Neural cell (in vitro differentiated cells): ENCODE results near the gene ZNF195. TPM values are rescaled to one million over a fixed set of nuclear protein-coding genes. Genes with fewer than 3 reads are reported as not detected.

Experiments
- H2AFZ ChIP-seq: fragments of 200-600, 300-800 bp; sonication (generic), shearing (Covaris generic); 2 replicates; pipeline ENCODE4 v1.6.0; 2014; ENCODE audit warnings: low read depth, mild to moderate bottlenecking, antibody characterized with exemption, low read length, moderate library complexity
- H3F3A ChIP-seq: fragments of 200-600 bp; shearing (Covaris generic); 2 replicates; pipeline ENCODE4 v1.6.1; 2016; ENCODE audit warnings: mild to moderate bottlenecking, moderate library complexity, mixed read lengths, antibody characterized with exemption, low read length; ENCODE audit not compliant: insufficient read depth, poor library complexity, severe bottlenecking
- H3K27ac ChIP-seq: fragments of 200-600, 300-800 bp; sonication (generic), shearing (Covaris generic); 2 replicates; pipeline ENCODE4 v1.5.1; 2014; ENCODE audit warnings: mild to moderate bottlenecking, low read length, moderate library complexity
- H3K27me3 ChIP-seq: fragments of 300-800, 200-600 bp; sonication (generic), shearing (Covaris generic); 2 replicates; pipeline ENCODE4 v1.6.0; 2014; ENCODE audit warnings: mild to moderate bottlenecking, low read depth, low read length, moderate library complexity; ENCODE audit not compliant: insufficient read depth
- H3K36me3 ChIP-seq: fragments of 300-800, 200-600 bp; sonication (generic), shearing (Covaris generic); 2 replicates; pipeline ENCODE4 v1.5.1; 2014; ENCODE audit warnings: mild to moderate bottlenecking, antibody characterized with exemption, low read length, moderate library complexity; ENCODE audit not compliant: insufficient read depth
- H3K4me2 ChIP-seq: fragments of 300-800, 200-600 bp; sonication (generic), shearing (Covaris generic); 2 replicates; pipeline ENCODE4 v1.6.0; 2014; ENCODE audit warnings: mild to moderate bottlenecking, low read length
- H3K4me3 ChIP-seq: fragments of 300-800, 200-600 bp; sonication (generic), shearing (Covaris generic); 2 replicates; pipeline ENCODE4 v1.5.1; 2014; ENCODE audit warnings: mild to moderate bottlenecking, low read length, moderate library complexity
- H3K79me2 ChIP-seq: fragments of 200-600 bp; shearing (Covaris generic); replicated peaks from 2 replicates; pipeline ENCODE4 v1.6.0; 2014; ENCODE audit warnings: mild to moderate bottlenecking, low read length, moderate library complexity; ENCODE audit not compliant: insufficient read depth
- H3K9ac ChIP-seq: fragments of 300-800, 200-600 bp; sonication (generic), shearing (Covaris generic); 2 replicates; pipeline ENCODE4 v1.6.1; 2016; ENCODE audit warnings: mild to moderate bottlenecking, low read length, mixed read lengths
- H3K9me2 ChIP-seq: fragments of 200-600 bp; shearing (Covaris generic); 2 replicates; pipeline ENCODE4 v1.6.1; 2016; ENCODE audit warnings: mild to moderate bottlenecking, low read length, mixed read lengths; ENCODE audit not compliant: insufficient read depth
- H3K9me3 ChIP-seq: fragments of 200-600, 300-800 bp; sonication (generic), shearing (Covaris generic); 2 replicates; pipeline ENCODE4 v1.6.1; 2016; ENCODE audit warnings: mild to moderate bottlenecking, mixed run types, low read length, moderate library complexity, mixed read lengths
- H4K20me1 ChIP-seq: fragments of 200-600 bp; shearing (Covaris generic); 2 replicates; pipeline ENCODE4 v1.6.1; 2016; ENCODE audit warnings: mild to moderate bottlenecking, mixed run types; ENCODE audit not compliant: insufficient read depth
- CTCF ChIP-seq: fragments of 450-650 bp; IDR thresholded peaks from 2 replicates; pipeline ENCODE4 v1.5.1; 2014; ENCODE audit warnings: antibody characterized with exemption, mild to moderate bottlenecking, moderate library complexity; ENCODE audit not compliant: poor library complexity, severe bottlenecking
- EP300 ChIP-seq: fragments of 450-650 bp; conservative IDR thresholded peaks from 2 replicates; pipeline ENCODE4 v1.6.1; 2014; ENCODE audit warnings: antibody characterized with exemption, mild to moderate bottlenecking, moderate library complexity; ENCODE audit not compliant: poor library complexity, severe bottlenecking
- EZH2 ChIP-seq: fragments of 200-600, 300-800 bp; shearing (Covaris generic), sonication (generic); IDR thresholded peaks from 2 replicates; pipeline ENCODE4 v1.6.1; 2014; ENCODE audit warnings: antibody characterized with exemption, low read length, borderline replicate concordance, mild to moderate bottlenecking; ENCODE audit not compliant: insufficient read depth, poor library complexity, severe bottlenecking
- MXI1 ChIP-seq: fragments of 450-650 bp; conservative IDR thresholded peaks from 2 replicates; pipeline ENCODE4 v1.6.1; 2014; ENCODE audit warnings: antibody characterized with exemption, mild to moderate bottlenecking; ENCODE audit not compliant: poor library complexity, severe bottlenecking
- POLR2AphosphoS5 ChIP-seq: IDR thresholded peaks from 2 replicates; pipeline ENCODE4 v1.6.1; 2012
- RAD21 ChIP-seq: fragments of 450-650 bp; conservative IDR thresholded peaks from 2 replicates; pipeline ENCODE4 v1.6.1; 2014; ENCODE audit warnings: antibody characterized with exemption, mild to moderate bottlenecking, moderate library complexity
- SMC3 ChIP-seq: fragments of 450-650 bp; conservative IDR thresholded peaks from 2 replicates; pipeline ENCODE4 v1.6.1; 2014; ENCODE audit warnings: antibody characterized with exemption, mild to moderate bottlenecking, moderate library complexity; ENCODE audit not compliant: poor library complexity
- TAF1 ChIP-seq: IDR thresholded peaks from 2 replicates; pipeline ENCODE4 v1.6.1; 2012; ENCODE audit warnings: low read depth
- polyA plus RNA-seq: library from polyadenylated mRNA; depleted of rRNA; stranded (reverse); fragments of >200 nt; gene quantifications from 2 replicates; pipeline ENCODE4 v1.2.3, GENCODE V29; 2014
- TF ChIP-seq, protein P1 (sequence below): IDR thresholded peaks from 2 replicates; pipeline ENCODE4 v1.6.1; 2012; ENCODE audit warnings: borderline replicate concordance

ZNF195 gene
- polyA plus RNA-seq, 1 donor from 2014 or later: 101 TPM

GRCh38 chr11:3370311-3370870 is 8.6 kb downstream of the ZNF195 start:
- Histone ChIP-seq H3K79me2 (peaks cover 70% of the 10 kb centered on the region), H3K9me3 (peaks cover 2% of the 10 kb centered on the region)

GRCh38 chr11:3369366-3369765 is 9.6 kb downstream of the ZNF195 start:
- Histone ChIP-seq H3K79me2 (peaks cover 70% of the 10 kb centered on the region), H3K4me3 (no peak overlapping the region), H3K36me3 (peaks cover 62% of the 10 kb centered on the region), H2AFZ (no peak overlapping the region), H3K9ac (no peak overlapping the region), H3F3A (no peaks in the 10 kb centered on the region), H3K27me3 (no peaks in the 10 kb centered on the region), H3K27ac (no peak overlapping the region), H3K9me2 (no peaks in the 10 kb centered on the region), H3K9me3 (peaks cover 2% of the 10 kb centered on the region), H3K4me2 (no peak overlapping the region), H4K20me1 (no peaks in the 10 kb centered on the region)
- TF ChIP-seq TAF1: no peak
- no peak for TF ChIP-seq MXI1
- no peak for TF ChIP-seq POLR2AphosphoS5
- TF ChIP-seq, protein P1, sequence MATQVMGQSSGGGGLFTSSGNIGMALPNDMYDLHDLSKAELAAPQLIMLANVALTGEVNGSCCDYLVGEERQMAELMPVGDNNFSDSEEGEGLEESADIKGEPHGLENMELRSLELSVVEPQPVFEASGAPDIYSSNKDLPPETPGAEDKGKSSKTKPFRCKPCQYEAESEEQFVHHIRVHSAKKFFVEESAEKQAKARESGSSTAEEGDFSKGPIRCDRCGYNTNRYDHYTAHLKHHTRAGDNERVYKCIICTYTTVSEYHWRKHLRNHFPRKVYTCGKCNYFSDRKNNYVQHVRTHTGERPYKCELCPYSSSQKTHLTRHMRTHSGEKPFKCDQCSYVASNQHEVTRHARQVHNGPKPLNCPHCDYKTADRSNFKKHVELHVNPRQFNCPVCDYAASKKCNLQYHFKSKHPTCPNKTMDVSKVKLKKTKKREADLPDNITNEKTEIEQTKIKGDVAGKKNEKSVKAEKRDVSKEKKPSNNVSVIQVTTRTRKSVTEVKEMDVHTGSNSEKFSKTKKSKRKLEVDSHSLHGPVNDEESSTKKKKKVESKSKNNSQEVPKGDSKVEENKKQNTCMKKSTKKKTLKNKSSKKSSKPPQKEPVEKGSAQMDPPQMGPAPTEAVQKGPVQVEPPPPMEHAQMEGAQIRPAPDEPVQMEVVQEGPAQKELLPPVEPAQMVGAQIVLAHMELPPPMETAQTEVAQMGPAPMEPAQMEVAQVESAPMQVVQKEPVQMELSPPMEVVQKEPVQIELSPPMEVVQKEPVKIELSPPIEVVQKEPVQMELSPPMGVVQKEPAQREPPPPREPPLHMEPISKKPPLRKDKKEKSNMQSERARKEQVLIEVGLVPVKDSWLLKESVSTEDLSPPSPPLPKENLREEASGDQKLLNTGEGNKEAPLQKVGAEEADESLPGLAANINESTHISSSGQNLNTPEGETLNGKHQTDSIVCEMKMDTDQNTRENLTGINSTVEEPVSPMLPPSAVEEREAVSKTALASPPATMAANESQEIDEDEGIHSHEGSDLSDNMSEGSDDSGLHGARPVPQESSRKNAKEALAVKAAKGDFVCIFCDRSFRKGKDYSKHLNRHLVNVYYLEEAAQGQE: no peak
- no peak for TF ChIP-seq EZH2
- TF ChIP-seq SMC3: no peak
- TF ChIP-seq RAD21: no peak
- no peak for TF ChIP-seq CTCF

More at GRCh38 chr11:3370311-3370870, 8.6 kb downstream of the ZNF195 start:
- Histone ChIP-seq H3K36me3 (peaks cover 69% of the 10 kb centered on the region), H3K9ac (no peak overlapping the region), H3K4me2 (no peak overlapping the region), H4K20me1 (no peaks in the 10 kb centered on the region), H3K27me3 (no peaks in the 10 kb centered on the region), H2AFZ (no peak overlapping the region), H3K4me3 (no peak overlapping the region), H3F3A (no peaks in the 10 kb centered on the region), H3K27ac (no peak overlapping the region), H3K9me2 (no peaks in the 10 kb centered on the region)
- TF ChIP-seq EP300 (no peak), MXI1 (no peak), RAD21 (no peak), CTCF (no peak), TAF1 (no peak), EZH2 (no peak), SMC3 (no peak), POLR2AphosphoS5 (no peak)
- TF ChIP-seq, protein P1: no peak
